ENCODE measurements around the gene XPNPEP2. TPM values are rescaled to one million over a fixed set of nuclear protein-coding genes. Genes with fewer than 3 reads are reported as not detected.

Gene XPNPEP2
- total RNA-seq, 1 experiment from 2014 or later: not detected

- no peak for DNase-seq
- no peak for TF ChIP-seq CTCF (IDR thresholded peaks at IDR 0.05; ENCODE audit: unreplicated experiment)
- intact Hi-C loops (cut with micrococcal nuclease; ENCODE audit: unreplicated experiment): no loop called here
- Mint-ChIP-seq H3K27me3 (ENCODE audit: unreplicated experiment) (peaks cover 72% of the 10 kb centered on the region), H3K4me3 (ENCODE audit: low read depth, unreplicated experiment) (no peak overlapping the region), H3K36me3 (ENCODE audit: insufficient read depth, unreplicated experiment) (no peaks in the 10 kb centered on the region), H3K9me3 (ENCODE audit: low read depth, unreplicated experiment) (peaks cover 3% of the 10 kb centered on the region), H3K4me1 (ENCODE audit: low read depth, unreplicated experiment) (no peaks in the 10 kb centered on the region), H3K27ac (ENCODE audit: unreplicated experiment) (no peak overlapping the region)
- BruUV-seq (replicated peaks): no TSS peak
- CTCF ChIA-PET: no interaction called here
These were observed 7.6 kb upstream of the XPNPEP2 start for GRCh38 chrX:129731228-129731627.

- Mint-ChIP-seq H3K27ac (ENCODE audit: unreplicated experiment) (no peak overlapping the region), H3K36me3 (ENCODE audit: insufficient read depth, unreplicated experiment) (no peaks in the 10 kb centered on the region), H3K9me3 (ENCODE audit: low read depth, unreplicated experiment) (peaks cover 3% of the 10 kb centered on the region), H3K4me1 (ENCODE audit: low read depth, unreplicated experiment) (no peaks in the 10 kb centered on the region), H3K4me3 (ENCODE audit: low read depth, unreplicated experiment) (no peak overlapping the region), H3K27me3 (ENCODE audit: unreplicated experiment) (peaks cover 68% of the 10 kb centered on the region)
- BruUV-seq (replicated peaks): no TSS peak
- intact Hi-C loops (cut with micrococcal nuclease; ENCODE audit: unreplicated experiment): no loop called here
- CTCF ChIA-PET: no interaction called here
- no peak for DNase-seq
- no peak for TF ChIP-seq CTCF (IDR thresholded peaks at IDR 0.05; ENCODE audit: unreplicated experiment)
These were observed 5.9 kb upstream of the XPNPEP2 start for GRCh38 chrX:129732857-129733256.

- H3K36me3 Mint-ChIP-seq (ENCODE audit: insufficient read depth, unreplicated experiment): no peaks in the 10 kb centered on the region
- H3K9me3 Mint-ChIP-seq (ENCODE audit: low read depth, unreplicated experiment): peaks cover 3% of the 10 kb centered on the region
- intact Hi-C loops (cut with micrococcal nuclease; ENCODE audit: unreplicated experiment): no loop called here
- no peak for DNase-seq
- CTCF ChIA-PET: no interaction called here
- no TSS peak for BruUV-seq (replicated peaks)
- H3K27ac Mint-ChIP-seq (ENCODE audit: unreplicated experiment): no peak overlapping the region
- no peaks in the 10 kb centered on the region for H3K4me1 Mint-ChIP-seq (ENCODE audit: low read depth, unreplicated experiment)
- no peak overlapping the region for H3K4me3 Mint-ChIP-seq (ENCODE audit: low read depth, unreplicated experiment)
- no peak for TF ChIP-seq CTCF (IDR thresholded peaks at IDR 0.05; ENCODE audit: unreplicated experiment)
- H3K27me3 Mint-ChIP-seq (ENCODE audit: unreplicated experiment): peaks cover 69% of the 10 kb centered on the region
These were observed 5.4 kb upstream of the XPNPEP2 start for GRCh38 chrX:129733335-129733734.

GRCh38 chrX:129736491-129736890 lies 2.3 kb upstream of the XPNPEP2 start:
- no peak overlapping the region for H3K27ac Mint-ChIP-seq (ENCODE audit: unreplicated experiment)
- H3K9me3 Mint-ChIP-seq (ENCODE audit: low read depth, unreplicated experiment): no peaks in the 10 kb centered on the region
- CTCF ChIA-PET: no interaction called here
- no peak for DNase-seq
- no TSS peak for BruUV-seq (replicated peaks)
- peaks cover 68% of the 10 kb centered on the region for H3K27me3 Mint-ChIP-seq (ENCODE audit: unreplicated experiment)
- intact Hi-C loops (cut with micrococcal nuclease; ENCODE audit: unreplicated experiment): no loop called here
- TF ChIP-seq CTCF (IDR thresholded peaks at IDR 0.05; ENCODE audit: unreplicated experiment): no peak
- H3K36me3 Mint-ChIP-seq (ENCODE audit: insufficient read depth, unreplicated experiment): no peaks in the 10 kb centered on the region
- no peaks in the 10 kb centered on the region for H3K4me1 Mint-ChIP-seq (ENCODE audit: low read depth, unreplicated experiment)
- no peak overlapping the region for H3K4me3 Mint-ChIP-seq (ENCODE audit: low read depth, unreplicated experiment)

GRCh38 chrX:129737916-129738315 lies 863 bp upstream of the XPNPEP2 start:
- CTCF ChIA-PET: no interaction called here
- BruUV-seq (replicated peaks): no TSS peak
- H3K27me3 Mint-ChIP-seq (ENCODE audit: unreplicated experiment): peaks cover 55% of the 10 kb centered on the region

More at GRCh38 chrX:129737916-129738315, 863 bp upstream of the XPNPEP2 start:
- no peak for TF ChIP-seq CTCF (IDR thresholded peaks at IDR 0.05; ENCODE audit: unreplicated experiment)
- Mint-ChIP-seq H3K36me3 (ENCODE audit: insufficient read depth, unreplicated experiment) (no peaks in the 10 kb centered on the region), H3K9me3 (ENCODE audit: low read depth, unreplicated experiment) (no peaks in the 10 kb centered on the region), H3K27ac (ENCODE audit: unreplicated experiment) (no peak overlapping the region), H3K4me1 (ENCODE audit: low read depth, unreplicated experiment) (no peaks in the 10 kb centered on the region), H3K4me3 (ENCODE audit: low read depth, unreplicated experiment) (no peak overlapping the region)
- intact Hi-C loops (cut with micrococcal nuclease; ENCODE audit: unreplicated experiment): no loop called here
- DNase-seq: no peak
